K562 (cell line): ENCODE data around the gene IQCK. TPM values are rescaled to one million over a fixed set of nuclear protein-coding genes. Genes with fewer than 3 reads are reported as not detected.

ENCODE experiments used
- ATAC-seq: fragments of 200-7000 bp; cut with Tn5 transposase; 3 replicates; pipeline ENCODE4 v1.9.1; 2020; ENCODE audit warnings: moderate library complexity
- BruUV-seq: library from RNA; stranded (reverse); fragments of 400-500 nt; replicated peaks from 2 replicates; lab custom pipeline; 2021; lab: Mats Ljungman, UMichigan
- CTCF ChIA-PET: fragments of 300-600 bp; formaldehyde crosslinking; extraction: SDS; loops from one replicate; lab custom pipeline; 2021; ENCODE audit warnings: low intra/inter-chr PET ratio; lab: Yijun Ruan, JAX
- POLR2A ChIA-PET: fragments of 300-600, 350-650 bp; sonication (Branson Sonifier 250); formaldehyde crosslinking; extraction: SDS; loops from one replicate; lab custom pipeline; 2021; ENCODE audit warnings: antibody characterized with exemption, inconsistent platforms; lab: Yijun Ruan, JAX
- DNase-seq, 4 experiments: peaks; one replicate each; pipeline versions ENCODE4 v3.0.0 to v3.0.0-alpha.2; 2011 to 2018; ENCODE audit warnings: low spot score in 3 of 4, mixed read lengths in 3 of 4; ENCODE audit errors: extremely low read depth in 1 of 4
- FAIRE-seq: peaks from 2 replicates; lab custom pipeline; 2011; peaks lifted over from hg19 to GRCh38; lab: Jason Lieb, UNC
- H2AFZ ChIP-seq: 2 replicates; pipeline ENCODE4 v1.6.0; 2011; ENCODE audit warnings: low read depth, low read length, control low read depth, inconsistent platforms
- H3K27ac ChIP-seq: fragments of 200-600 bp; 3 replicates; pipeline ENCODE4 v1.8.0; 2011; ENCODE audit warnings: low read depth, mild to moderate bottlenecking, control low read depth, inconsistent platforms, low read length, moderate library complexity, mixed read lengths; ENCODE audit errors: extremely low read depth
- H3K27me3 ChIP-seq, 2 experiments: fragments of 300-600 bp in 1 of 2; 2 replicates in 1 of 2; 3 replicates in 1 of 2; pipeline versions ENCODE4 v1.6.0 to v1.8.0; 2011; ENCODE audit warnings: inconsistent platforms in 2 of 2, low read length in 2 of 2, mild to moderate bottlenecking in 1 of 2, mixed read lengths in 1 of 2, moderate library complexity in 1 of 2; ENCODE audit not compliant: control insufficient read depth in 2 of 2, insufficient read depth in 2 of 2
- H3K36me3 ChIP-seq: fragments of 300-600 bp; 3 replicates; pipeline ENCODE4 v1.8.0; 2011; ENCODE audit warnings: mild to moderate bottlenecking, low read length, inconsistent platforms; ENCODE audit not compliant: control insufficient read depth, insufficient read depth
- H3K4me1 ChIP-seq, 2 experiments: fragments of 200-600 bp in 1 of 2; replicated peaks in 1 of 2; 2 replicates in 1 of 2; 3 replicates in 1 of 2; pipeline versions ENCODE4 v1.5.1 to v1.8.0; 2011; ENCODE audit warnings: inconsistent platforms in 2 of 2, low read length in 2 of 2, mild to moderate bottlenecking in 1 of 2, mixed read lengths in 1 of 2, moderate library complexity in 1 of 2; ENCODE audit not compliant: control insufficient read depth in 2 of 2, insufficient read depth in 2 of 2
- H3K4me2 ChIP-seq: 2 replicates; pipeline ENCODE4 v1.6.1; 2011; ENCODE audit warnings: low read length, control low read depth, inconsistent platforms, mixed read lengths; ENCODE audit not compliant: insufficient read depth
- H3K4me3 ChIP-seq: fragments of 200-600 bp; sonication (generic), shearing (Covaris generic); 2 replicates; pipeline ENCODE4 v1.5.1; 2016; ENCODE audit warnings: control low read depth, inconsistent platforms
- H3K79me2 ChIP-seq: fragments of 200-600 bp; 3 replicates; pipeline ENCODE4 v1.8.0; 2011; ENCODE audit warnings: low read length, inconsistent platforms; ENCODE audit not compliant: control insufficient read depth, insufficient read depth
- H3K9ac ChIP-seq, 2 experiments: 2 replicates each; pipeline versions ENCODE4 v1.6.0 to v1.6.1; 2011; ENCODE audit warnings: low read depth in 2 of 2, low read length in 2 of 2, control low read depth in 1 of 2, inconsistent platforms in 1 of 2, mild to moderate bottlenecking in 1 of 2, mixed read lengths in 1 of 2; ENCODE audit not compliant: insufficient read depth in 1 of 2
- H3K9me1 ChIP-seq: one replicate; pipeline ENCODE4 v1.6.0; 2011; ENCODE audit warnings: inconsistent platforms, mild to moderate bottlenecking, low read length, moderate library complexity; ENCODE audit not compliant: control insufficient read depth, insufficient read depth
- H3K9me3 ChIP-seq: replicated peaks from 2 replicates; pipeline ENCODE4 v1.5.1; 2011; ENCODE audit warnings: low read depth, low read length, inconsistent platforms; ENCODE audit not compliant: control insufficient read depth, insufficient read depth
- H4K20me1 ChIP-seq: replicated peaks from 2 replicates; pipeline ENCODE4 v1.6.1; 2011; ENCODE audit warnings: low read length, inconsistent platforms, mixed read lengths; ENCODE audit not compliant: control insufficient read depth, insufficient read depth
- ARNT ChIP-seq, 2 experiments: fragments of 450-650 bp; IDR thresholded peaks; 2 replicates each; pipeline ENCODE4 v1.6.1; 2016; ENCODE audit warnings: mild to moderate bottlenecking in 1 of 2
- BRD9 ChIP-seq: fragments of 450-650 bp; IDR thresholded peaks from 2 replicates; pipeline ENCODE4 v1.6.1; 2018; ENCODE audit warnings: low read depth; ENCODE audit not compliant: partially characterized antibody
- MAFG ChIP-seq: fragments of 450-650 bp; conservative IDR thresholded peaks from 2 replicates; pipeline ENCODE4 v1.6.1; 2016; ENCODE audit warnings: missing genetic modification characterization, missing compliant biosample characterization
- RBM22 ChIP-seq: fragments of 200-400 bp; formaldehyde crosslinking; IDR thresholded peaks from 2 replicates; pipeline ENCODE4 v1.6.1; 2018; ENCODE audit warnings: low read length, low read depth; ENCODE audit not compliant: poor library complexity, severe bottlenecking
- RFX7 ChIP-seq: fragments of 250-450 bp; sonication (Bioruptor Pico); IDR thresholded peaks from 2 replicates; pipeline ENCODE4 v1.5.1; 2021; ENCODE audit warnings: mild to moderate bottlenecking
- SAFB2 ChIP-seq: fragments of 200-400 bp; formaldehyde crosslinking; IDR thresholded peaks from 2 replicates; pipeline ENCODE4 v1.6.1; 2018; ENCODE audit warnings: borderline replicate concordance, low read length, low read depth, moderate library complexity; ENCODE audit not compliant: severe bottlenecking
- SRSF3 ChIP-seq: fragments of 200-400 bp; formaldehyde crosslinking; IDR thresholded peaks from 2 replicates; pipeline ENCODE4 v1.6.1; 2016; ENCODE audit warnings: mild to moderate bottlenecking, low read length, moderate library complexity; ENCODE audit not compliant: insufficient read depth
- ZNF121 ChIP-seq: sonication (generic); formaldehyde crosslinking; conservative IDR thresholded peaks from 2 replicates; pipeline ENCODE4 v1.8.0; 2022; ENCODE audit warnings: missing genetic modification reagents
- ZNF174 ChIP-seq: fragments of 250-450 bp; sonication (Bioruptor Pico); IDR thresholded peaks from 2 replicates; pipeline ENCODE4 v1.4.0; 2020; ENCODE audit warnings: mild to moderate bottlenecking
- ZNF280B ChIP-seq: fragments of 250-450 bp; sonication (Bioruptor Pico); IDR thresholded peaks from 2 replicates; pipeline ENCODE4 v1.5.1; 2021; ENCODE audit warnings: mild to moderate bottlenecking
- ZNF551 ChIP-seq: fragments of 250-450 bp; sonication (Bioruptor Pico); IDR thresholded peaks from 2 replicates; pipeline ENCODE4 v1.5.0; 2021; ENCODE audit warnings: mild to moderate bottlenecking, moderate library complexity
- WGBS: fragments of 100-300 bp; shearing (Covaris generic); methylation state at CpG from one replicate; pipeline ENCODE4 v1.1.6; 2016; ENCODE audit warnings: low coverage, mixed read lengths; ENCODE audit not compliant: insufficient coverage; ENCODE audit errors: missing lambda C conversion rate; 5-methylcytosine and 5-hydroxymethylcytosine counted together
- in situ Hi-C: fragments of 300-500 bp; cut with MboI; formaldehyde crosslinking; loops from 4 replicates; pipeline ENCODE4 v1.15.0; 2018; ENCODE audit warnings: inconsistent platforms, mixed read lengths
- intact Hi-C: fragments of 100-400 bp; cut with micrococcal nuclease; formaldehyde crosslinking; loops from 2 replicates; pipeline ENCODE4 v1.14.2; 2022
- polyA plus RNA-seq, 8 experiments: library from polyadenylated mRNA; depleted of rRNA in 4 of 8; stranded (reverse) in 5 of 8; unstranded in 3 of 8; fragments of >200 nt; fragmentation: Nextera tagmentation in 2 of 8; fragmentation: Illumina TruSeq in 1 of 8; extraction: Ambion mirVana in 2 of 8; extraction: Trizol in 1 of 8; gene quantifications; 2 replicates each; pipeline versions ENCODE4 v1.2.1 to v1.2.3, GENCODE V29; 2011 to 2014; ENCODE audit warnings: inconsistent platforms in 1 of 8, missing spikeins in 1 of 8
- total RNA-seq, 7 experiments: library from RNA; depleted of rRNA in 6 of 7; stranded (reverse); fragments of >200 nt in 6 of 7; fragmentation: Illumina TruSeq in 2 of 7; extraction: Trizol in 2 of 7; gene quantifications; 2 replicates each; pipeline versions ENCODE4 v1.2.1 to v1.2.3, GENCODE V29; 2011 to 2021; ENCODE audit warnings: low replicate concordance in 1 of 7
- TF ChIP-seq, protein P1 (sequence below): sonication (generic); formaldehyde crosslinking; IDR thresholded peaks from 2 replicates; pipeline ENCODE4 v1.8.1; 2023; ENCODE audit warnings: mild to moderate bottlenecking, missing genetic modification reagents
- TF ChIP-seq, protein P2 (sequence below): fragments of 450-650 bp; IDR thresholded peaks from 2 replicates; pipeline ENCODE4 v1.6.1; 2016
- TF ChIP-seq, protein P3 (sequence below): fragments of 450-650 bp; IDR thresholded peaks from 2 replicates; pipeline ENCODE4 v1.6.1; 2014; ENCODE audit warnings: low read depth, mild to moderate bottlenecking, moderate library complexity, borderline replicate concordance

Gene IQCK
- total and polyA plus RNA-seq, 9 of the 15 experiments (the other 6 are each of a cell fraction or from before 2014, with no cell fraction given) = 5.2 to 12.2 (median 7.3) TPM

DNA sequence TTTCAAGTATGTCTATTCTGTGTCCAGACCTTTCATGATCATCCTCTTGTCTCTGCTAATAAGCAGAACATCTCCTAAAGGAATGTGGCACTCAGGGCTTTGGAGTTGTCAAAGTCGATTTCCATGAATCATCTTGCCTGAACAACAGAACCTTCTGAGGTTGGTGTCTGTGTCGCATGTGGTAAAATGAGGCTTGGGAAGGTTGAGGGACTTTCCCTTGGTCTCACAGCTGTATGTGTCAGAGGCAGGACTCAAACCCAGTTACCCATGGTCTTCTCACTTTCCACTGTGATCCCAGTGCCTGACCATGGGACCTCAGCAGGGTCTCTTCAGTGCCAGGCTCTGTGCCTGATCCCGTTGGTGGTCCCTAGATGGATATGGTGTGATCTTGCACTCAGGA lies 170.8 kb downstream of the IQCK start:
- Histone ChIP-seq H3K79me2 (no peaks in the 10 kb centered on the region), H3K4me2 (no peak overlapping the region), H3K9ac (no peak overlapping the region), H2AFZ (no peak overlapping the region), H4K20me1 (no peaks in the 10 kb centered on the region), H3K27ac (no peak overlapping the region), H3K9me3 (no peaks in the 10 kb centered on the region), H3K4me1 (peaks cover 3 to 19% of the 10 kb centered on the region in 2 experiments; a peak in 3 of 5 replicates), H3K9me1 (no peaks in the 10 kb centered on the region), H3K36me3 (no peaks in the 10 kb centered on the region), H3K4me3 (no peak overlapping the region), H3K27me3 (peaks cover 2 to 4% of the 10 kb centered on the region in 2 experiments; a peak in 1 of 5 replicates)
- no peak for ATAC-seq
- intact Hi-C loops (loop anchor here (10.0 kb wide), 1 partner anchor 504 kb away; no protein-coding TSS in a partner anchor), in situ Hi-C loops (loop anchor here (5.0 to 25.0 kb wide), 2 partner anchors 287 to 502 kb away; no protein-coding TSS in a partner anchor)
- no peak for FAIRE-seq
- ChIA-PET POLR2A (interaction anchor here (0.6 kb wide), 1 partner anchor 72 kb away, joined by 3 read pairs; no protein-coding TSS in a partner anchor), CTCF (interaction anchor here (1.0 kb wide), 1 partner anchor 287 kb away, joined by 4 read pairs; no protein-coding TSS in a partner anchor)
- DNase-seq = no peak
- BruUV-seq = no TSS peak
- WGBS = 2% methylated on average over 3 of the region's 3 CpGs
- TF ChIP-seq RBM22 (no peak), ZNF280B (CRISPR knock-in tag) (no peak), SRSF3 (no peak), ZNF174 (CRISPR knock-in tag) (no peak), BRD9 (no peak), MAFG (no peak), ZNF121 (CRISPR knock-in tag) (no peak), RFX7 (CRISPR knock-in tag) (no peak), ARNT (IDR thresholded peaks at IDR 0.05) (no peak), SAFB2 (no peak), ZNF551 (CRISPR knock-in tag) (no peak)
- TF ChIP-seq, protein P1, sequence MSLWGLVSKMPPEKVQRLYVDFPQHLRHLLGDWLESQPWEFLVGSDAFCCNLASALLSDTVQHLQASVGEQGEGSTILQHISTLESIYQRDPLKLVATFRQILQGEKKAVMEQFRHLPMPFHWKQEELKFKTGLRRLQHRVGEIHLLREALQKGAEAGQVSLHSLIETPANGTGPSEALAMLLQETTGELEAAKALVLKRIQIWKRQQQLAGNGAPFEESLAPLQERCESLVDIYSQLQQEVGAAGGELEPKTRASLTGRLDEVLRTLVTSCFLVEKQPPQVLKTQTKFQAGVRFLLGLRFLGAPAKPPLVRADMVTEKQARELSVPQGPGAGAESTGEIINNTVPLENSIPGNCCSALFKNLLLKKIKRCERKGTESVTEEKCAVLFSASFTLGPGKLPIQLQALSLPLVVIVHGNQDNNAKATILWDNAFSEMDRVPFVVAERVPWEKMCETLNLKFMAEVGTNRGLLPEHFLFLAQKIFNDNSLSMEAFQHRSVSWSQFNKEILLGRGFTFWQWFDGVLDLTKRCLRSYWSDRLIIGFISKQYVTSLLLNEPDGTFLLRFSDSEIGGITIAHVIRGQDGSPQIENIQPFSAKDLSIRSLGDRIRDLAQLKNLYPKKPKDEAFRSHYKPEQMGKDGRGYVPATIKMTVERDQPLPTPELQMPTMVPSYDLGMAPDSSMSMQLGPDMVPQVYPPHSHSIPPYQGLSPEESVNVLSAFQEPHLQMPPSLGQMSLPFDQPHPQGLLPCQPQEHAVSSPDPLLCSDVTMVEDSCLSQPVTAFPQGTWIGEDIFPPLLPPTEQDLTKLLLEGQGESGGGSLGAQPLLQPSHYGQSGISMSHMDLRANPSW (CRISPR knock-in tag) = no peak
- TF ChIP-seq, protein P2, sequence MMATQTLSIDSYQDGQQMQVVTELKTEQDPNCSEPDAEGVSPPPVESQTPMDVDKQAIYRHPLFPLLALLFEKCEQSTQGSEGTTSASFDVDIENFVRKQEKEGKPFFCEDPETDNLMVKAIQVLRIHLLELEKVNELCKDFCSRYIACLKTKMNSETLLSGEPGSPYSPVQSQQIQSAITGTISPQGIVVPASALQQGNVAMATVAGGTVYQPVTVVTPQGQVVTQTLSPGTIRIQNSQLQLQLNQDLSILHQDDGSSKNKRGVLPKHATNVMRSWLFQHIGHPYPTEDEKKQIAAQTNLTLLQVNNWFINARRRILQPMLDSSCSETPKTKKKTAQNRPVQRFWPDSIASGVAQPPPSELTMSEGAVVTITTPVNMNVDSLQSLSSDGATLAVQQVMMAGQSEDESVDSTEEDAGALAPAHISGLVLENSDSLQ = no peak
- TF ChIP-seq, protein P3, sequence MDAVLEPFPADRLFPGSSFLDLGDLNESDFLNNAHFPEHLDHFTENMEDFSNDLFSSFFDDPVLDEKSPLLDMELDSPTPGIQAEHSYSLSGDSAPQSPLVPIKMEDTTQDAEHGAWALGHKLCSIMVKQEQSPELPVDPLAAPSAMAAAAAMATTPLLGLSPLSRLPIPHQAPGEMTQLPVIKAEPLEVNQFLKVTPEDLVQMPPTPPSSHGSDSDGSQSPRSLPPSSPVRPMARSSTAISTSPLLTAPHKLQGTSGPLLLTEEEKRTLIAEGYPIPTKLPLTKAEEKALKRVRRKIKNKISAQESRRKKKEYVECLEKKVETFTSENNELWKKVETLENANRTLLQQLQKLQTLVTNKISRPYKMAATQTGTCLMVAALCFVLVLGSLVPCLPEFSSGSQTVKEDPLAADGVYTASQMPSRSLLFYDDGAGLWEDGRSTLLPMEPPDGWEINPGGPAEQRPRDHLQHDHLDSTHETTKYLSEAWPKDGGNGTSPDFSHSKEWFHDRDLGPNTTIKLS = no peak
